Mesodermal cell (in vitro differentiated cells): Measurements from ENCODE around the gene SFXN5.

Experiments
- H3K27ac ChIP-seq: 2 replicates; pipeline ENCODE4 v1.7.0; 2013; ENCODE audit warnings: mild to moderate bottlenecking, low read depth, low read length, moderate library complexity; ENCODE audit not compliant: severe bottlenecking
- H3K36me3 ChIP-seq: 2 replicates; pipeline ENCODE4 v1.7.1; 2013; ENCODE audit warnings: mild to moderate bottlenecking, low read length, moderate library complexity; ENCODE audit not compliant: control insufficient read depth, insufficient read depth
- H3K4me1 ChIP-seq: one replicate; pipeline ENCODE4 v1.7.1; 2013; ENCODE audit warnings: mild to moderate bottlenecking, low read length; ENCODE audit not compliant: insufficient read depth, control insufficient read depth, poor library complexity, severe bottlenecking
- H3K4me3 ChIP-seq: 2 replicates; pipeline ENCODE4 v1.7.0; 2013; ENCODE audit warnings: low read length, control low read depth, mild to moderate bottlenecking; ENCODE audit not compliant: insufficient read depth, poor library complexity, severe bottlenecking; ENCODE audit errors: extremely low read depth
- H3K9me3 ChIP-seq: 2 replicates; pipeline ENCODE4 v1.7.1; 2013; ENCODE audit warnings: mild to moderate bottlenecking, low read length, moderate library complexity; ENCODE audit not compliant: control insufficient read depth
- WGBS, 2 experiments: methylation state at CpG; one replicate each; pipeline ENCODE4 v1.1.5; 2013; ENCODE audit warnings: missing lambda C conversion rate in 2 of 2; ENCODE audit not compliant: insufficient coverage in 2 of 2; 5-methylcytosine and 5-hydroxymethylcytosine counted together

The SFXN5 gene

DNA sequence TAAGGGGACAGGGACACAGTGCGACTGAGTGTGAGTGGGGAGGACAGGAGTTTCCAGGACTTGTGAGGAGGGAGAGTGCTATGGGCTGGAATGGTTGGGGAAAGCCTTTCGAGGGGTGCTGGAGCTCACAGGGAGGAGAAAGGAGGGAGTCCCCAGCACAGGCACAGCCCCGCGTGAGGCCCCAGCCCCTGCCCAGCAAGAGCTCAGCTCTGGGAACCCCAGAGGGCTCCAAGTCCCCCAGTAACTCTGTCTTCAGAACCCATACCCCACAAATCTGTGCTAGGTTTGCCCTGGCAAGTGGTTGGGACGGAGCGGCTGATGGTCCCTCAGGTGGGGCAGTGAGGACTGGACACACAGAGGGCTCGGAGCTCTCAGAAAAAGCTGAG is 75.4 kb downstream of the SFXN5 start:
- no peak overlapping the region for H3K27ac ChIP-seq
- no peak overlapping the region for H3K4me3 ChIP-seq
- WGBS, 2 experiments = 91 to 100% methylated on average over 2 to 5 of the region's 7 CpGs
- H3K4me1 ChIP-seq = peaks cover 4% of the 10 kb centered on the region
- no peaks in the 10 kb centered on the region for H3K36me3 ChIP-seq
- no peaks in the 10 kb centered on the region for H3K9me3 ChIP-seq

DNA sequence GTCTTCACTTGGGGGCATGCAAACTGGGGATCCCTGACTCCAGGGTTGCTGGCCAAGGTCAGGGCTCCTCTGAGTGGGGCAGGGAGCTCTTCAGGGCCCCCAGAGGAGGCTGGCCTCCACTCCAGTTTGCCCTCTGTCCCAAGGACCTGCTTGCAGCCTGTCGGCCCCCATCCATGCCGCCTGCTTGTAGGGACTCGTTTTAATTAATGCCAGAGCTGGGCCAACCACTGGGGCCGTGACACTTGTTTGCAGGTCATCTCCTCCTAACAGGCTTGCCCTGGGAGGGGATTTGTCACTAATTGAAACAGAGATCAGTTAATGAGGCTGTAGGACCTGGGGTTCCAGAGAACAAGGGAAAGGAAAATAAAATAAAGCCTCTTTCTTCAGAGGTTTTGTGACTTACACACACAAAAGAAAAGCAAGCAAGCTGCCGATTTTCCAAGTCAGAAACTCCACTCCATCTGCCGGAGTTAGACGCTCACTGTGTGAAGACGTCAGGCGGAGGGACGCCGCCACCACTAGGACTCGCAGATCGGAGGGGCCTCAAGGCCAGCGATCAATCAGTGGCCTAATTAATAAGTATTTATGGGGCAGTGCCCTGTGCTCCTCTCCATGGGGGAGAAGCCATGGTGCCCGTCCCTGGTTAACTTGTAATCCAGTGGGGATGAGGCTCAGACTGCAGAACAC is 75.9 kb downstream of the SFXN5 start:
- H3K9me3 ChIP-seq = no peaks in the 10 kb centered on the region
- no peak overlapping the region for H3K4me3 ChIP-seq
- no peak overlapping the region for H3K27ac ChIP-seq
- H3K36me3 ChIP-seq = no peaks in the 10 kb centered on the region
- 88 to 89% methylated on average over 12 to 14 of the region's 15 CpGs for WGBS, 2 experiments
- peaks cover 4% of the 10 kb centered on the region for H3K4me1 ChIP-seq

DNA sequence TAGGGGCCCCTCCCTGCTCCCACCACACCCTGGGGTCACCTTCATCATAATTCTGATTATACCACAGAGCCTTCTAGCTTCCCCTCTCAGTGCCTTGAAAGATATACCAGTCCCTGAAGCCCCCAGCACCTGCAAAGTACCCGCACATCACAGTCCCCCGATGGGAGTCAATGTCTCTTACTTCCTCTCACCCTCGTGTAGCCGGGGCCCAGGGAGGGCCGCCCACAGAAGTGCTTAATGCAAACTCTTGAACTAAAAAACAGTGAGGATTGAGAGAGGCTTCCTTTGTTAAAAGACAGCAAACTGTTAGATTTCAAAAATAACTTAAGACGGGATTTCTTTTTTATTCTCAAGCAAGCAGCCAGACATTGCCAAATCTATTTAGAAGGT is 76.5 kb downstream of the SFXN5 start:
- Histone ChIP-seq H3K27ac (no peak overlapping the region), H3K4me1 (peaks cover under 1% of the 10 kb centered on the region), H3K4me3 (no peak overlapping the region), H3K36me3 (no peaks in the 10 kb centered on the region), H3K9me3 (no peaks in the 10 kb centered on the region)
- WGBS, 2 experiments = 100% methylated on average over 1 of the region's 6 CpGs; no CpG with 5 or more reads in 1 of the 2 experiments

DNA sequence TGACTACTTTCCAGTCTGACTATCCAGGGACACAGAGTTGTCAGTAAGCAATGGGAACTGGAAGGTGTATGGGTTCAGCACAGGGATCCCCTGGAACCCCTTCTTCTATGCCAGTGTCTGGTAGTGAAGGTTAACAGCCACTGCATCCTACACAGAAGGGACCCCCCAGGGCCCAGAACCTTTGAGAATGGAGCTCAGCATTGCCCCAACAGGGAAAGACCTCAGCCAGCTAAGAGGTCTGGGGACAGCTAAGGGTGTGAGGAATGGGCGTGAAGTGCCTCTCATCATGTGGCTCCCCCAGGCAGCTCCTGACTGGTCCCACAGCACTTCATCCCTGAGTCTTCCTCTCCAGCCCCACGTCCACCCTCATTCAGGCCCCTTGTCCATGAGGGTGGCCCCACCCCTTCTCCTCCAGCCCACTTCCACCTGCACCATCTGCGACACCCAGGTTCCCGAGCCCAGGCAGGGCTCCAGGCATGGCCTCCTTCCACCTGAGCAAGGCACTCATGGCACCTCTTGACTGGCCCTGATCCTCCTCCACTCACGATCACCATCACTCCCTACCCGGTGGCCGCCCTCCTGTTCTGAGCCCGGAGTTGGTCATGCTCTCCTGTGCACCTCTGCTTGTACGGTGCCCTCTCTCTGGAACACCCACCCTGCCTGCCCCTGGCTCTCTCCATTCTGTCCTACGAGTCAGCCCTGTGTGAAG is 77.1 kb downstream of the SFXN5 start:
- H3K36me3 ChIP-seq = no peaks in the 10 kb centered on the region
- H3K4me3 ChIP-seq = no peak overlapping the region
- no peaks in the 10 kb centered on the region for H3K4me1 ChIP-seq
- 84 to 96% methylated on average over 8 to 9 of the region's 10 CpGs for WGBS, 2 experiments
- H3K27ac ChIP-seq = no peak overlapping the region
- H3K9me3 ChIP-seq = no peaks in the 10 kb centered on the region

DNA sequence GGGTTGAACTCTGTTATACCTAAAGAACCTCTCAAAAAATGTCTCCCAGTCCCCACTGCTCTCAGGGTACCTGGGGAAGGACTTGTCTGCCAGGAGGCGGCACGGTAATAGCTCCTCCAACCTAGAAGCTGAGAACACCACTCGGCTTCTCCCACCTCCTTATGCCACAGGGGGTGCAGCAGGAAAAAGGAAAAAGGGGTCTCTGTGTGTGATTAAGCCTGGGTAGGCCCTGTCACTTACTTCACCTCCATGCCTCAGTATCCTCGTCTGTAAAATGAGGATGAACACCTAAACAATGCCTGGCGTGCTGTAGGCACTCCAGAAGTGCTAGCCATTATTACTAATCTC is 77.6 kb downstream of the SFXN5 start:
- Histone ChIP-seq H3K27ac (no peak overlapping the region), H3K4me3 (no peak overlapping the region), H3K36me3 (no peaks in the 10 kb centered on the region), H3K9me3 (no peaks in the 10 kb centered on the region), H3K4me1 (no peaks in the 10 kb centered on the region)
- WGBS, 2 experiments = 89 to 94% methylated on average over 2 of the region's 5 CpGs

DNA sequence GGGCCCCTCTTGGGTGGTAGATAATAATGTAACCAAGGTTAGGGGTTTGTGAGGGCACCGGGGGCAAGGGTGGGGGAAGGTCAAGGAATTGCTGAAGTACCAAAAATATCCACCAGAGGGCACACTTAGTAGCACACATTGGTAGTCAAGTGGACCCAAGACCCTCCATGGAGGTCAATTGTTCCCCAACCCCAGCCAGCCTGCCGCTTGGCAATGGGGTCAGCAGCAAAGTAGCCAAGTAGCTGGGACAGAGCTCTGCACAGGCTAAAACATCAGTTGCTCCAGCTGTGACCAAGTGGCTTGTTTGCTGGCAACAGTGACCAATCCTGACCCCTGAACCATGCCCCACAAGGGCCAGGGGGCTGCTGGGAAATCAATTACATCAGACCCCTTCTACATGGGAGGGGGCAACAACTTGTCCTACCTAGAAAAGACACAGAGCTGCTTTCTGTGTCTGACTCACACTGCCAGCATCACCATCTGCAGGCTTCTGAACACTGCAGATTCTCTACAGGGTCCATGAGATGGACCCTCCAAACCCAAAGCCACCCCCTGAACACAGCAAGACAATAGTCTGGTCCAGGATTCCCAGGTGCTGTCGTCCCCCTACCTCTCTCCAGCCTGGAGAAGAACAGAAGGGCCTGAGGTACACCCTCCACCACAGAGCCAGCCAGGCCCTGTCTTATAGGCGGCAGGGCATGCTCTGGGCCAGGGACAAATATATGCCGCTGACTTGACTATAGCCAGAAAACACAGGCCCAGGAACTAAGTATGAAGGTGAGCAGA is 78.2 kb downstream of the SFXN5 start:
- 46 to 69% methylated on average over 2 of the region's 5 CpGs for WGBS, 2 experiments
- H3K9me3 ChIP-seq = no peaks in the 10 kb centered on the region

DNA sequence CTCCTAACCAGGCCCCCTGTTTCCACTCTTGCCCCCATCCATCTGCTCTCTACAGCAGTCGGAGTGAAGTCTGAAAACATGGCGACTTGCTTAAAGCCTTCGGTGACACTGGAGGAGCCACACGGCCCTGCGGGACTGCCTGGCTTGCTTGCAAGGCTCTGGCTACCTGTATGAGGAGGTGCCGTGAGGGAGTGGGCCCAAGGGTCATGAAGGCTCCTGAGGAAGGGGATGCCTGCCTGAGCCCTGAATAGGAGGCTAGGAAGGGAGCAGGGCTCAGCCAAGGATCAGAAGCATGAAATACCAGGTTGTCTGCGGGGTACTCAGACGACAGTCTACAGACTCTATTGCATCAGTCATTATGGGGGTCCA is 78.8 kb downstream of the SFXN5 start:
- 86 to 100% methylated on average over 2 to 8 of the region's 8 CpGs for WGBS, 2 experiments
- no peak overlapping the region for H3K27ac ChIP-seq

More for the DNA sequence above, 78.2 kb downstream of the SFXN5 start:
- no peak overlapping the region for H3K27ac ChIP-seq
- H3K4me3 ChIP-seq = no peak overlapping the region
- no peaks in the 10 kb centered on the region for H3K4me1 ChIP-seq
- no peaks in the 10 kb centered on the region for H3K36me3 ChIP-seq

DNA sequence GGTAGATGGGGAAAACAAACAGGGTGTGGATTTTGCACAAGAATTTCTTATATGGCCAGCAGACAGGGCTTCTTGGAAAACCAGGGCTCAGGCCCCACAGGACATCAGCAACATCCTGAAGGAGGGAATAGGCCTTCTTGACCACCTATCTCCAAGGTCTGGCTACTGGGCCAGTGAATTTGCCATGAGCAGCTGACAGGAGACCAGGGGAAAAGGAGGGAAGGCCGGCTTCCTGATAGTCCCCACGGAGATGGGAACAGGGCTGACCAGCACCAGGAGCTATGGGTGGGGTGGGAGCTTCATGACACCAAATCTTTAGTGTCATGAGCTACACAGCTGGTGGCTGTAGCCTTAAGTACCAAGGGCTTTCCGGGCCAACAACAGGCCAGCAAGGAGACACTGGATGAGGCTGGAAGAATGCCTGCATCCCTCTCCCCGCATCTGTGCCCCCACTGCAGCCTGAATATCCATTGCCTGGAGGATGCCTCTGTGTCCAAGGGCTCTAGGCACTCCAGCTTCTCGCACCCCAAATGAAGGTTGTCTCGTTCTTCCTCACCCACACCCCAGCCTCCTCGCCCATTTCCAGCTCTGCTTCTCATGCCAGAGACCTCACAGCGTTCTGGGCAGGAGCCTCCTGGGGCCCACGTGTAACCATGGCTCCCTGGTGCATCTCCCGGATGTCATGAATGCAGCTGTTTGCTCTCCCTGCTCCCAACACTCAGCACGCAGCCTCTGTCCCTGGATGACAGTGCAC is 79.4 kb downstream of the SFXN5 start:
- Histone ChIP-seq H3K27ac (no peak overlapping the region), H3K36me3 (no peaks in the 10 kb centered on the region), H3K4me1 (no peaks in the 10 kb centered on the region), H3K9me3 (no peaks in the 10 kb centered on the region), H3K4me3 (no peak overlapping the region)
- WGBS, 2 experiments = 86 to 99% methylated on average over 9 to 11 of the region's 11 CpGs

More for the DNA sequence above, 78.8 kb downstream of the SFXN5 start:
- H3K4me3 ChIP-seq = no peak overlapping the region
- no peaks in the 10 kb centered on the region for H3K4me1 ChIP-seq
- H3K9me3 ChIP-seq = no peaks in the 10 kb centered on the region
- H3K36me3 ChIP-seq = no peaks in the 10 kb centered on the region

DNA sequence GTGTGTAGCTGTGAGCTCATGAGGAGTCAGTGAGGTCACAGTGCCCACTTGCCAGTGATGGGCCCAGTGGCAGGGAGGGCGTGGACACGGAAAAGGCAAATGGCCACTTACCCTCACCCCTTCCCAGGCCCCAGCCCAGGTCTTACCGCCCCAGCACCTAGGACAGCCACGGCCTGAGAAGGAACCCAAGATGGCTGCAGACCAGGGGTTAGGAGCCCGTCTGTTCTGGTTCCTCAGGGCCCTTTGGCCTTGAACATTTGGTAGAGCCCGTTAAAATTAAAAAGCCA is 80.1 kb downstream of the SFXN5 start:
- Histone ChIP-seq H3K36me3 (peaks cover 3% of the 10 kb centered on the region), H3K4me3 (no peak overlapping the region), H3K27ac (no peak overlapping the region), H3K4me1 (no peaks in the 10 kb centered on the region), H3K9me3 (no peaks in the 10 kb centered on the region)
- 95 to 100% methylated on average over 4 of the region's 6 CpGs for WGBS, 2 experiments

DNA sequence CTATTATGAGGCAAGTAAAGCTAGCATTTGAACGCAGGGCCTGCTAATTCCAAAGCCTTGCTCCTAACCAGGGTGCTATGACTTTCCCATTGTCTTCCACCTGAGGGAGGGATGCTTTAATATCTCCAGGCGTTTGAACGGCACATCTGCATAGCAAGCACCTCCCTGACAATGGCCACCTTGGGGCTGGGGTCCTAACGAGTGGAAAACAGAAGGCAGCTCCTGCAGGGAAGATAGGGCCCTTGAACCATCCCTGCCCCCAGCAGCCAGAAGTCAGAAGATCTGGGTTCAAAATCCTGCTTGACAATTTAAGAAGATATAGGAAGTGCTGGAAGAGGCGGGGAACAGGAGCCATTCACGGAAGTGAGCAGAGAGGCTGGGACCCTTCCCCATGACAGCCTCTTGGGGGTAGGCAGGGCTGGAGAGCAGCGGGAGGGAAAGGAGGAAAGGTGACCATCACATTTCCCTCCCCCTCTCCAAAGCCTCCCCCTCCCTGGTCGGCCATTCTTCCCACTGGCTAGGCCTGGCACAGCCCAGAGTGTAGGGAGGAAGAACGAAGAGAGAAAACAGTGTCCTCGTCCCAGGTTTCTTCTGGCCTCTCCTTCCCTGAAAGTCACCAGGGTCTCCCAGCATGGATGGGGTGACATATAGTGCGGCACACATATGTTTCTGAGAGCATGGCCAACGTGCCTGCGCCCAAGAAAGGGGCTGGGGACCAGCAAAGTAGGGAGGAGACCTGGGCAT is 80.6 kb downstream of the SFXN5 start:
- Histone ChIP-seq H3K27ac (no peak overlapping the region), H3K36me3 (peaks cover 3% of the 10 kb centered on the region)
- WGBS, 2 experiments = 87 to 92% methylated on average over 6 to 11 of the region's 13 CpGs

More for the DNA sequence above, 80.6 kb downstream of the SFXN5 start:
- no peak overlapping the region for H3K4me3 ChIP-seq
- H3K9me3 ChIP-seq = no peaks in the 10 kb centered on the region
- no peaks in the 10 kb centered on the region for H3K4me1 ChIP-seq
